NOMO-1 treated with dmso at 0.1 percent for 144 hours (cell line): ENCODE measurements around the gene RASSF7.

Source experiments
- DNase-seq: peaks from one replicate; lab custom pipeline; 2025; ENCODE audit not compliant: unreplicated experiment; lab: John Stamatoyannopoulos, UW

RASSF7 gene

DNA sequence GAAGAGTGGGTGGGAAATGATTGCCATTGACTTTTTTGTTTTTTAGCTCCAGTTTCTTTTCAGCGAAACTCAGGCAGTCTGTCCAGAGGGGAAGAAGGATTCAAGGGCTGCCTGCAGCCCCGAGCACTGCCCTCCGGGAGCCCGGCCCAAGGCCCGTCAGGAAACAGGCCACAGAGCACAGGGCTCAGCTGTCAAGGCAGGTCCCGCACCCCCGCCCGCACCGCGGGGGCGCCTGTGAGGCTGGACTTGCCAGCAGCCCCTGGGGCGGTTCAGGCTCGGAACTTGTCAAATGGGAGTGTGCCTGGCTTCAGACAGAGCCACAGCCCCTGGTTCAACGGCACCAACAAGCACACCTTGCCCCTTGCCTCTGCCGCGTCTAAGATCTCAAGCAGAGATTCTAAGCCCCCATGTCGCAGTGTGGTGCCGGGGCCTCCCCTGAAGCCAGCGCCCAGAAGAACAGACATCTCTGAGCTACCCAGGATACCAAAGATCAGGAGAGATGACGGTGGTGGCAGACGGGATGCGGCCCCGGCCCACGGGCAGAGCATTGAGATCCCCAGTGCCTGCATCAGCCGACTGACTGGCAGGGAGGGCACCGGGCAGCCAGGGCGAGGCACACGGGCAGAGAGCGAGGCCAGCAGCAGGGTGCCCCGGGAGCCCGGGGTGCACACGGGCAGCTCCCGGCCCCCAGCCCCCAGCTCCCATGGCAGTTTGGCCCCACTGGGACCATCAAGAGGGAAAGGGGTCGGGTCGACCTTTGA lies 46.4 kb downstream of the RASSF7 start:
- DNase-seq, result no peak

DNA sequence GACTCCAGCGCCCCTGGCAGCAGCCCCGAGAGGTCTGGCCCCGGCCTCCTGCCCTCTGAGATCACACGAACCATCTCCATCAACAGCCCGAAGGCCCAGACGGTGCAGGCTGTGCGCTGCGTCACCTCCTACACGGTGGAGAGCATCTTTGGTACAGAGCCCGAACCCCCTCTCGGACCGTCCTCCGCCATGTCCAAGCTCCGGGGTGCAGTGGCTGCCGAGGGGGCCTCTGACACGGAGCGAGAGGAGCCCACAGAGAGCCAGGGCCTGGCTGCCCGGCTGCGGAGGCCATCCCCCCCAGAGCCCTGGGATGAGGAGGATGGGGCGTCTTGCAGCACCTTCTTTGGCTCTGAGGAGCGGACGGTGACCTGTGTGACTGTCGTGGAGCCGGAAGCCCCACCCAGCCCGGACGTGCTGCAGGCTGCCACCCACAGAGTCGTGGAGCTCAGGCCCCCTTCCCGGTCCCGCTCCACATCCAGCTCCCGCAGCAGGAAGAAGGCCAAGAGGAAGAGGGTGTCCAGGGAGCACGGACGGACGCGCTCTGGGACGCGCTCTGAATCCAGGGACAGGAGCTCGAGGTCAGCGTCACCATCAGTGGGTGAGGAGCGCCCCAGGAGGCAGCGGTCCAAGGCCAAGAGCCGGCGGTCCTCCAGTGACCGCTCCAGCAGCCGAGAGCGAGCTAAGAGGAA lies 47.3 kb downstream of the RASSF7 start:
- DNase-seq, result no peak

DNA sequence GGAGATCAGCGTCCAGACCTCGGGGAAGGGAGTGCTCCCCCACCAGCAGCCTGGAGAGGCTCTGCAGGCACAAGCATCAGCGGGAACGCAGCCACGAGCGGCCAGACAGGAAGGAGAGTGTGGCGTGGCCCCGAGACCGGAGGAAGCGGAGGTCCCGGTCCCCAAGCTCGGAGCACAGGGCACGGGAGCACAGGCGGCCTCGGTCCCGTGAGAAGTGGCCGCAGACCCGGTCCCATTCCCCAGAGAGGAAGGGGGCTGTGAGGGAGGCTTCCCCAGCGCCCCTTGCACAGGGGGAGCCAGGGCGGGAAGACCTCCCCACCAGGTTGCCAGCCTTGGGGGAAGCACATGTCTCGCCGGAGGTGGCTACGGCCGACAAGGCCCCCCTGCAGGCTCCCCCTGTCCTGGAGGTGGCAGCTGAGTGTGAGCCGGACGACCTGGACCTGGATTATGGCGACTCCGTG lies 48.1 kb downstream of the RASSF7 start:
- DNase-seq, result no peak

DNA sequence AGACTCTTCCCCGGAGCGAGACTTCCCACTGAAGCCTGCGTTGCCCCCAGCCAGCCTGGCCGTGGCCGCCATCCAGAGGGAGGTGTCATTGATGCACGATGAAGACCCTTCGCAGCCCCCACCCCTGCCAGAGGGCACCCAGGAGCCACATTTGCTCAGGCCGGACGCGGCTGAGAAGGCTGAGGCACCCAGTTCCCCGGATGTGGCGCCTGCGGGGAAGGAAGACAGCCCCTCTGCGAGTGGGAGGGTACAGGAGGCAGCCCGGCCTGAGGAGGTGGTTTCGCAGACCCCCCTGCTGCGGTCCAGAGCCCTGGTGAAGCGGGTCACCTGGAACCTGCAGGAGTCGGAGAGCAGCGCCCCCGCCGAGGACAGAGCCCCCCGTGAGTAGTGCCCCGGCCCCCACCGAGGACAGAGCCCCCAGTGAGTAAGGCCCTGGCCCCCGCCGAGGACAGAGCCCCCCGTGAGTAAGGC lies 48.6 kb downstream of the RASSF7 start:
- no peak for DNase-seq

GRCh38 chr11:610146-610801 lies 49.5 kb downstream of the RASSF7 start:
- DNase-seq, result no peak

- no peak for DNase-seq
Measured at GRCh38 chr11:611001-611996, 50.5 kb downstream of the RASSF7 start.

GRCh38 chr11:612201-612960 lies 51.6 kb downstream of the RASSF7 start:
- no peak for DNase-seq

DNA sequence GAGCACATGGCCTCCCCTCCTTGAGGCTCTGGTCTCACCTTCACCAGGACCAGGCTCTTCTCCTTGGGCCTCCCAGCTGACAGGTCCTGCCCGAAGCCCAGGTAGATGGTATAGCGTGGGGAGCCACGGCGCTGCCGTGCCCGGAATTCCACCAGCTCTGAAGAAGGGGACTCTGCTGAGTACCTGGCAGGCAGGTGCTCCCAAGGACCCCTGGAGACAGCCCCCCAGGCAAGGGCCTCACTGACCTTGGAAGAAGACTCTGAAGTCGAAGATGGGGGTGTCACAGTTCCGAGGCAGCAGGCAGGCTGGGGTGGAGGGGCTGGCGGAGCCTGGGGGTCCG lies 52.2 kb downstream of the RASSF7 start:
- DNase-seq, result no peak

DNA sequence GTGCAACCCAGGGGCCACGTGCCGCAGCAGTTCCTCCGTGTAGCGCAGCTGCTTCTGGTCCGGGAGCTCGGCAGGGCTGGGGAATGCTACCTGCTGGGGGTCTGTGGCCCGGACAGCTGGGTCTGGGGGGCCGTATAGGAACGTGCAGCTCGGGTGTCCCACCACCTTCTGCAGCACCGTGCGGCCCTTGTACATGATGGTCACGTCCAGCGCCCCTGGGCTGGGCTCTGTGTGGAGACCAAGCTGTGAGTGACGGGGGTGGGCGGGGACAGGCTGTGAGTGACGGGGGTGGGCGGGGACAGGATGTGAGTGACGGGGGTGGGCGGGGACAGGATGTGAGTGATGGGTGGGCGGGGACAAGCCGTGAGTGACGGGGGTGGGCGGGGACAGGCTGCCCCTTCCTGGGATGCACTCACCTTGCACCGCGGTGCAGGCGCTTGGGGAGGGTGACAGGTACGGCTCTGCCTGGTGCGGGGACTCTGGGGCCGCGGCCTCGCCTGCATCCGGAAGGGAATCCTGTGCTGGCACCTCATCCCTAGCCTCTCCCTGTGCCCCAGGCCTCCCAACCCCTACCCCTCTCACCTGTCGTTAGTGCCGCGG lies 52.7 kb downstream of the RASSF7 start:
- peak; percentile 3 for DNase-seq
